Panc1 (cell line): ENCODE measurements around the gene LMNA. TPM values are rescaled to one million over a fixed set of nuclear protein-coding genes. Genes with fewer than 3 reads are reported as not detected.
A peak's percentile ranks its signal among the peaks of the same experiment; 100 is the strongest.

ENCODE experiments used
- ATAC-seq: fragments of 200-7000 bp; cut with Tn5 transposase; 2 replicates; pipeline ENCODE4 v1.9.1; 2020; ENCODE audit warnings: mild to moderate bottlenecking, moderate library complexity
- BruUV-seq: library from RNA; stranded (reverse); fragments of 400-500 nt; replicated peaks from 2 replicates; lab custom pipeline; 2021; lab: Mats Ljungman, UMichigan
- CTCF ChIA-PET: fragments of 300-600 bp; sonication (Branson Sonifier 250); formaldehyde crosslinking; loops from one replicate; lab custom pipeline; 2022; ENCODE audit warnings: antibody characterized with exemption; lab: Charles Lee
- POLR2A ChIA-PET: fragments of 300-600 bp; sonication (Branson Sonifier 250); formaldehyde crosslinking; loops from one replicate; lab custom pipeline; 2022; ENCODE audit warnings: antibody characterized with exemption; lab: Charles Lee
- DNase-seq: peaks from one replicate; pipeline ENCODE4 v3.0.0-alpha.2; 2010; ENCODE audit warnings: low read depth, low spot score
- H3K27ac ChIP-seq: 2 replicates; pipeline ENCODE4 v1.5.1; 2011; ENCODE audit warnings: mild to moderate bottlenecking, low read length, inconsistent platforms
- H3K27me3 ChIP-seq: fragments of 200-500 bp; sonication (Bioruptor generic); 2 replicates; pipeline ENCODE4 v1.6.0; 2014; ENCODE audit warnings: low read length, inconsistent platforms; ENCODE audit not compliant: control insufficient read depth, insufficient read depth
- H3K36me3 ChIP-seq: fragments of 200-500 bp; sonication (Bioruptor generic); 2 replicates; pipeline ENCODE4 v1.5.1; 2014; ENCODE audit warnings: inconsistent platforms, mild to moderate bottlenecking, low read length, moderate library complexity; ENCODE audit not compliant: control insufficient read depth, insufficient read depth
- H3K4me1 ChIP-seq: 2 replicates; pipeline ENCODE4 v1.5.1; 2011; ENCODE audit warnings: inconsistent platforms, mild to moderate bottlenecking, low read length, moderate library complexity; ENCODE audit not compliant: control insufficient read depth, insufficient read depth
- H3K4me3 ChIP-seq, 2 experiments: 2 replicates each; pipeline ENCODE4 v1.5.1; 2011 to 2012; ENCODE audit warnings: low read depth in 2 of 2, low read length in 2 of 2, mild to moderate bottlenecking in 2 of 2, inconsistent platforms in 1 of 2, moderate library complexity in 1 of 2
- H3K9me3 ChIP-seq: fragments of 200-500 bp; sonication (Bioruptor generic); 2 replicates; pipeline ENCODE4 v1.5.1; 2014; ENCODE audit warnings: low read depth, mild to moderate bottlenecking, inconsistent platforms, low read length, moderate library complexity; ENCODE audit not compliant: control insufficient read depth, insufficient read depth
- CTCF ChIP-seq: fragments of 450-650 bp; IDR thresholded peaks from 2 replicates; pipeline ENCODE4 v1.5.1; 2017; ENCODE audit warnings: mild to moderate bottlenecking
- POLR2AphosphoS5 ChIP-seq: IDR thresholded peaks from 2 replicates; pipeline ENCODE4 v1.6.1; 2012; ENCODE audit warnings: mild to moderate bottlenecking, low read depth, low read length, moderate library complexity
- REST ChIP-seq, 2 experiments: IDR thresholded peaks; 2 replicates each; pipeline ENCODE4 v1.6.1; 2011 to 2012; ENCODE audit warnings: low read depth in 2 of 2, control low read depth in 1 of 2, low read length in 1 of 2, mild to moderate bottlenecking in 1 of 2, moderate library complexity in 1 of 2; ENCODE audit not compliant: insufficient read depth in 1 of 2
- SIN3A ChIP-seq: IDR thresholded peaks from 2 replicates; pipeline ENCODE4 v1.6.1; 2012; ENCODE audit warnings: low read depth, mild to moderate bottlenecking, low read length, moderate library complexity, borderline replicate concordance; ENCODE audit not compliant: insufficient read depth
- TCF7L2 ChIP-seq: IDR thresholded peaks from 2 replicates; pipeline ENCODE4 v1.6.1; 2011; ENCODE audit warnings: mild to moderate bottlenecking, low read depth, low read length, inconsistent platforms
- in situ Hi-C: cut with HindIII; loops from 2 replicates; pipeline ENCODE4 v1.10.0; 2016; ENCODE audit warnings: low sequenced_read_pairs, low pct_unique_long_range_greater_than_20kb
- intact Hi-C: fragments of 100-400 bp; cut with micrococcal nuclease; formaldehyde crosslinking; loops from one replicate; pipeline ENCODE4 v1.10.0; 2022; ENCODE audit not compliant: unreplicated experiment
- total RNA-seq: library from RNA; stranded (reverse); gene quantifications from one replicate; pipeline ENCODE4 v1.2.1, GENCODE V29; 2021; ENCODE audit not compliant: unreplicated experiment

The LMNA gene
- total RNA-seq, 1 experiment from 2014 or later, result 691 TPM

GRCh38 chr1:156129687-156130577 lies 15.4 kb downstream of the LMNA start:
- Histone ChIP-seq H3K4me1 (peaks cover 55% of the 10 kb centered on the region), H3K9me3 (no peaks in the 10 kb centered on the region), H3K4me3 (peak overlapping the region in 1 of 2 experiments; percentile 28; a peak in 2 of 4 replicates), H3K27me3 (no peaks in the 10 kb centered on the region), H3K36me3 (peaks cover 14% of the 10 kb centered on the region), H3K27ac (peak overlapping the region; percentile 95)
- in situ Hi-C loops (no loop called here), intact Hi-C loops (loop anchor here (1.0 kb wide), 1 partner anchor 34 kb away; no protein-coding TSS in a partner anchor)
- POLR2A ChIA-PET, result interaction anchor here (0.6 to 1.0 kb wide), 3 partner anchors 15 to 228 kb away, joined by 3 to 4 read pairs (median 3); partner anchors contain the start of gene LMNA
- CTCF ChIA-PET, result interaction anchor here (0.8 to 3.1 kb wide), 9 partner anchors 10 to 95 kb away, joined by 3 to 23 read pairs (median 4); no protein-coding TSS in a partner anchor
- TF ChIP-seq SIN3A (no peak), TCF7L2 (no peak), POLR2AphosphoS5 (no peak; the same call in none of the 2 replicates), REST (IDR thresholded peaks at IDR 0.05; ENCODE audit: insufficient read depth in 1 of 2, low read depth in 2 of 2, low read length in 1 of 2) (no peak), CTCF (peak; percentile 93)
- ATAC-seq (peak; percentile 84), DNase-seq (peak; percentile 87)
- BruUV-seq, result no TSS peak

GRCh38 chr1:156130578-156130942 lies 16.0 kb downstream of the LMNA start:
- peaks cover 52% of the 10 kb centered on the region for H3K4me1 ChIP-seq
- ATAC-seq, result no peak
- H3K27ac ChIP-seq, result peak overlapping the region; percentile 95
- H3K4me3 ChIP-seq, result no peak overlapping the region
- CTCF ChIA-PET, result interaction anchor here (0.8 to 3.1 kb wide), 4 partner anchors 28 to 36 kb away, joined by 3 to 23 read pairs (median 4); no protein-coding TSS in a partner anchor
- intact Hi-C loops (loop anchor here (1.0 kb wide), 1 partner anchor 34 kb away; no protein-coding TSS in a partner anchor), in situ Hi-C loops (no loop called here)
- H3K27me3 ChIP-seq, result no peaks in the 10 kb centered on the region
- POLR2A ChIA-PET, result no interaction called here
- H3K36me3 ChIP-seq, result peaks cover 14% of the 10 kb centered on the region
- DNase-seq, result no peak
- no peaks in the 10 kb centered on the region for H3K9me3 ChIP-seq
- no peak for TF ChIP-seq TCF7L2
- no peak for TF ChIP-seq REST (IDR thresholded peaks at IDR 0.05; ENCODE audit: insufficient read depth in 1 of 2, low read depth in 2 of 2, low read length in 1 of 2)
- no peak; the same call in 1 of the 2 replicates for TF ChIP-seq CTCF
- no peak; the same call in 1 of the 2 replicates for TF ChIP-seq POLR2AphosphoS5
- no peak for TF ChIP-seq SIN3A
- no TSS peak for BruUV-seq
